Upper lobe of left lung (tissue), 4 donors: Measurements from ENCODE around the gene RBMX.
"Not testable (repeated sequence)": the region's sequence is repeated elsewhere in the genome, so short reads cannot be mapped to it uniquely, and the experiment has no call there.

Source experiments
- EP300 ChIP-seq, 4 donors: sonication (generic); formaldehyde crosslinking; IDR thresholded peaks; one replicate each; pipeline ENCODE4 v1.5.1; 2017; ENCODE audit warnings: antibody characterized with exemption in 4 of 4, control low read depth in 2 of 4
- POLR2A ChIP-seq, 4 donors: fragments of 450-650 bp; IDR thresholded peaks; one replicate each; pipeline ENCODE4 v1.5.1; 2016 to 2017; ENCODE audit warnings: antibody characterized with exemption in 4 of 4, mild to moderate bottlenecking in 2 of 4
- POLR2AphosphoS5 ChIP-seq, 2 donors: sonication (generic); formaldehyde crosslinking; IDR thresholded peaks; one replicate each; pipeline ENCODE4 v1.5.1; 2017; ENCODE audit warnings: antibody characterized with exemption in 2 of 2
- TF ChIP-seq, protein P1 (sequence below), 6 experiments: fragments of 450-650 bp in 4 of 6; fragments of 200-600 bp in 2 of 6; sonication (generic) in 2 of 6; IDR thresholded peaks; one replicate each; pipeline ENCODE4 v1.5.1; 2016 to 2019; ENCODE audit warnings: antibody characterized with exemption in 6 of 6

DNA sequence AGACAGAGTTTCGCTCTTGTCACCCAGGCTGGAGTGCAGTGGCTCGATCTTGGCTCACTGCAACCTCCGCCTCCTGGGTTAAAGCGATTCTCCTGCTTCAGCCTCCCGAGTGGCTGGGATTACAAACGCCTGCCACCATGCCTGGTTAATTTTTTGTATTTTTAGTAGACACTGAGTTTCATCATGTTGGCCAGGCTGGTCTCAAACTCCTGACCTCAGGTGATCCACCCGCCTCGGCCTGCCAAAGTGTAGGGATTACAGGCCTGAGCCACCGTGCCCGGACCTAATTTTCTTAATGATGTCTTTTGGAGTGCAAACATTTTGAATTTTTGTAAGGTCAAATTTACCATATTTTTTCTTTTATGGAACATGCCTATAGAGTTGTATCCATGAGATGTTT lies 19.5 kb upstream of the RBMX start:
- TF ChIP-seq, protein P1, sequence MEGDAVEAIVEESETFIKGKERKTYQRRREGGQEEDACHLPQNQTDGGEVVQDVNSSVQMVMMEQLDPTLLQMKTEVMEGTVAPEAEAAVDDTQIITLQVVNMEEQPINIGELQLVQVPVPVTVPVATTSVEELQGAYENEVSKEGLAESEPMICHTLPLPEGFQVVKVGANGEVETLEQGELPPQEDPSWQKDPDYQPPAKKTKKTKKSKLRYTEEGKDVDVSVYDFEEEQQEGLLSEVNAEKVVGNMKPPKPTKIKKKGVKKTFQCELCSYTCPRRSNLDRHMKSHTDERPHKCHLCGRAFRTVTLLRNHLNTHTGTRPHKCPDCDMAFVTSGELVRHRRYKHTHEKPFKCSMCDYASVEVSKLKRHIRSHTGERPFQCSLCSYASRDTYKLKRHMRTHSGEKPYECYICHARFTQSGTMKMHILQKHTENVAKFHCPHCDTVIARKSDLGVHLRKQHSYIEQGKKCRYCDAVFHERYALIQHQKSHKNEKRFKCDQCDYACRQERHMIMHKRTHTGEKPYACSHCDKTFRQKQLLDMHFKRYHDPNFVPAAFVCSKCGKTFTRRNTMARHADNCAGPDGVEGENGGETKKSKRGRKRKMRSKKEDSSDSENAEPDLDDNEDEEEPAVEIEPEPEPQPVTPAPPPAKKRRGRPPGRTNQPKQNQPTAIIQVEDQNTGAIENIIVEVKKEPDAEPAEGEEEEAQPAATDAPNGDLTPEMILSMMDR (IDR thresholded peaks at IDR 0.05): not testable (repeated sequence)
- not testable (repeated sequence) for TF ChIP-seq POLR2AphosphoS5, POLR2A, EP300 (IDR thresholded peaks at IDR 0.05)
